Endodermal cell (in vitro differentiated cells): ENCODE data around the gene TMC8. TPM values are rescaled to one million over a fixed set of nuclear protein-coding genes. Genes with fewer than 3 reads are reported as not detected.

ENCODE experiments used
- DNase-seq: peaks from one replicate; pipeline ENCODE4 v3.0.0-alpha.2; 2017
- H3K27ac ChIP-seq: 2 replicates; pipeline ENCODE4 v1.5.1; 2013; ENCODE audit warnings: mild to moderate bottlenecking, low read depth, low read length, moderate library complexity
- H3K27me3 ChIP-seq: 2 replicates; pipeline ENCODE4 v1.6.1; 2013; ENCODE audit warnings: mild to moderate bottlenecking, low read length, moderate library complexity; ENCODE audit not compliant: insufficient read depth, control insufficient read depth, poor library complexity, severe bottlenecking
- H3K36me3 ChIP-seq: 2 replicates; pipeline ENCODE4 v1.7.0; 2013; ENCODE audit warnings: mild to moderate bottlenecking, low read length, moderate library complexity; ENCODE audit not compliant: control insufficient read depth, insufficient read depth
- H3K4me1 ChIP-seq: one replicate; pipeline ENCODE4 v1.7.0; 2013; ENCODE audit warnings: low read length; ENCODE audit not compliant: control insufficient read depth, insufficient read depth
- H3K4me3 ChIP-seq: 2 replicates; pipeline ENCODE4 v1.5.1; 2013; ENCODE audit warnings: mild to moderate bottlenecking, low read length, moderate library complexity
- H3K9ac ChIP-seq: 2 replicates; pipeline ENCODE4 v1.6.1; 2013; ENCODE audit warnings: mild to moderate bottlenecking, low read length, moderate library complexity; ENCODE audit not compliant: poor library complexity, severe bottlenecking; ENCODE audit errors: extremely low read depth
- H3K9me3 ChIP-seq: 2 replicates; pipeline ENCODE4 v1.6.1; 2013; ENCODE audit warnings: mild to moderate bottlenecking, low read length, moderate library complexity; ENCODE audit not compliant: control insufficient read depth
- H3K27ac Mint-ChIP-seq: 2 replicates; pipeline ENCODE4 v1.8.0; 2020; ENCODE audit warnings: mixed read lengths
- H3K27me3 Mint-ChIP-seq: 2 replicates; pipeline ENCODE4 v1.8.0; 2021; ENCODE audit warnings: mild to moderate bottlenecking, mixed read lengths; ENCODE audit not compliant: insufficient read depth
- H3K36me3 Mint-ChIP-seq: 2 replicates; pipeline ENCODE4 v1.8.0; 2020; ENCODE audit warnings: low read depth, mixed read lengths
- H3K4me1 Mint-ChIP-seq: 2 replicates; pipeline ENCODE4 v1.8.0; 2020; ENCODE audit warnings: mixed read lengths
- H3K4me3 Mint-ChIP-seq: 2 replicates; pipeline ENCODE4 v1.8.0; 2020; ENCODE audit warnings: mild to moderate bottlenecking, moderate library complexity, mixed read lengths
- H3K9me3 Mint-ChIP-seq: 2 replicates; pipeline ENCODE4 v1.8.0; 2020; ENCODE audit warnings: mild to moderate bottlenecking, mixed read lengths
- CTCF ChIP-seq: fragments of 200-600 bp; sonication (generic); conservative IDR thresholded peaks from 2 replicates; pipeline ENCODE4 v1.5.0; 2021; ENCODE audit warnings: antibody characterized with exemption, mild to moderate bottlenecking
- WGBS, 2 experiments: methylation state at CpG; one replicate each; pipeline versions ENCODE4 v1.1.5 to v1.1.7; 2013; ENCODE audit warnings: missing lambda C conversion rate in 2 of 2, mixed read lengths in 1 of 2; ENCODE audit not compliant: insufficient coverage in 1 of 2, insufficient read length in 1 of 2; 5-methylcytosine and 5-hydroxymethylcytosine counted together
- total RNA-seq, 2 donors: library from RNA; stranded (reverse); fragmentation: NEBNext Ultra II Directional in 1 of 2; extraction: Animal tissue kit (Norgen Biotek cat#: 25700) in 1 of 2; gene quantifications; 2 replicates in 1 of 2; 3 replicates in 1 of 2; pipeline ENCODE4 v1.2.1, GENCODE V29; 2021

TMC8 gene
- total RNA-seq, 2 donors from 2014 or later = 0.90 to 3.0 TPM

GRCh38 chr17:78154903-78155811 is 24.6 kb downstream of the TMC8 start:
- H3K9me3 Mint-ChIP-seq = no peaks in the 10 kb centered on the region
- H3K9me3 ChIP-seq = no peaks in the 10 kb centered on the region
- H3K27ac Mint-ChIP-seq = no peak overlapping the region
- WGBS, 2 experiments = 93 to 97% methylated on average over 5 to 11 of the region's 11 CpGs
- DNase-seq = no peak
- no peak overlapping the region for H3K4me3 ChIP-seq
- H3K4me1 Mint-ChIP-seq = peaks cover 4% of the 10 kb centered on the region
- H3K27ac ChIP-seq = no peak overlapping the region
- no peaks in the 10 kb centered on the region for H3K36me3 Mint-ChIP-seq
- H3K36me3 ChIP-seq = no peaks in the 10 kb centered on the region
- H3K27me3 ChIP-seq = no peaks in the 10 kb centered on the region
- no peak for TF ChIP-seq CTCF
- no peaks in the 10 kb centered on the region for H3K4me1 ChIP-seq
- H3K27me3 Mint-ChIP-seq = no peaks in the 10 kb centered on the region
- H3K9ac ChIP-seq = no peak overlapping the region
- no peak overlapping the region for H3K4me3 Mint-ChIP-seq

- H3K4me3 Mint-ChIP-seq = no peak overlapping the region
- no peaks in the 10 kb centered on the region for H3K4me1 Mint-ChIP-seq
- Histone ChIP-seq H3K4me1 (no peaks in the 10 kb centered on the region), H3K9me3 (no peaks in the 10 kb centered on the region), H3K36me3 (no peaks in the 10 kb centered on the region), H3K9ac (no peak overlapping the region), H3K27ac (no peak overlapping the region), H3K4me3 (no peak overlapping the region), H3K27me3 (no peaks in the 10 kb centered on the region)
- WGBS, 2 experiments = 93 to 95% methylated on average over 7 to 10 of the region's 10 CpGs
- no peak for TF ChIP-seq CTCF
- no peak for DNase-seq
- no peaks in the 10 kb centered on the region for H3K27me3 Mint-ChIP-seq
- no peaks in the 10 kb centered on the region for H3K36me3 Mint-ChIP-seq
- H3K27ac Mint-ChIP-seq = no peak overlapping the region
- no peaks in the 10 kb centered on the region for H3K9me3 Mint-ChIP-seq
These were observed 29.1 kb downstream of the TMC8 start for GRCh38 chr17:78159575-78160158.

GRCh38 chr17:78163881-78164747 is 33.5 kb downstream of the TMC8 start:
- Mint-ChIP-seq H3K27me3 (no peaks in the 10 kb centered on the region), H3K4me3 (no peak overlapping the region), H3K36me3 (no peaks in the 10 kb centered on the region), H3K27ac (no peak overlapping the region), H3K4me1 (peaks cover 2% of the 10 kb centered on the region), H3K9me3 (no peaks in the 10 kb centered on the region)
- no peak for TF ChIP-seq CTCF
- H3K9ac ChIP-seq = no peak overlapping the region
- H3K27me3 ChIP-seq = no peaks in the 10 kb centered on the region
- H3K4me3 ChIP-seq = no peak overlapping the region
- DNase-seq = peak; percentile 56
- no peaks in the 10 kb centered on the region for H3K36me3 ChIP-seq
- no peaks in the 10 kb centered on the region for H3K4me1 ChIP-seq
- H3K9me3 ChIP-seq = no peaks in the 10 kb centered on the region
- H3K27ac ChIP-seq = no peak overlapping the region
- 90 to 92% methylated on average over 14 to 22 of the region's 22 CpGs for WGBS, 2 experiments
